HCT116 (cell line): Measurements from ENCODE around the gene TMEM11. TPM values are rescaled to one million over a fixed set of nuclear protein-coding genes. Genes with fewer than 3 reads are reported as not detected.

Source experiments
- ATAC-seq: fragments of 200-7000 bp; cut with Tn5 transposase; 2 replicates; pipeline ENCODE4 v1.9.1; 2020; ENCODE audit warnings: mild to moderate bottlenecking, moderate library complexity
- BruUV-seq: library from RNA; stranded (reverse); fragments of 400-500 nt; replicated peaks from 2 replicates; lab custom pipeline; 2021; lab: Mats Ljungman, UMichigan
- CTCF ChIA-PET: fragments of 300-600 bp; sonication (Branson Sonifier 250); formaldehyde crosslinking; loops from one replicate; lab custom pipeline; 2021; ENCODE audit warnings: antibody characterized with exemption; lab: Charles Lee
- POLR2A ChIA-PET: fragments of 300-600, 350-600 bp; sonication (Branson Sonifier 250); formaldehyde crosslinking; loops from one replicate; lab custom pipeline; 2021; ENCODE audit warnings: antibody characterized with exemption; lab: Charles Lee
- RAD21 ChIA-PET, 2 experiments: fragments of 300-600 bp; sonication (Branson Sonifier 250); formaldehyde crosslinking; loops; one replicate each; lab custom pipeline; 2023; ENCODE audit warnings: low total read pairs in 2 of 2; ENCODE audit not compliant: uncharacterized antibody in 2 of 2, unreplicated experiment in 2 of 2, low non-redundant PET in 1 of 2; lab: Charles Lee
- DNase-seq: peaks from one replicate; pipeline ENCODE4 v3.0.0-alpha.2; 2010; ENCODE audit warnings: low read depth, low spot score
- H2AFZ ChIP-seq: fragments of 200-600 bp; shearing (Covaris generic), sonication (generic); 2 replicates; pipeline ENCODE4 v1.6.1; 2017; ENCODE audit warnings: low read depth, mixed run types, mixed read lengths, antibody characterized with exemption, low read length; ENCODE audit not compliant: poor library complexity, severe bottlenecking
- H3K27ac ChIP-seq: 2 replicates; pipeline ENCODE4 v1.5.1; 2012; ENCODE audit warnings: low read depth, low read length
- H3K27me3 ChIP-seq: fragments of 200-600 bp; sonication (generic); 2 replicates; pipeline ENCODE4 v1.6.1; 2016; ENCODE audit warnings: mixed run types, low read length, mixed read lengths; ENCODE audit not compliant: insufficient read depth
- H3K36me3 ChIP-seq, 2 experiments: fragments of 200-500 bp in 1 of 2; fragments of 200-600 bp in 1 of 2; sonication (Bioruptor generic) in 1 of 2; sonication (generic) in 1 of 2; 2 replicates each; pipeline versions ENCODE4 v1.5.1 to v1.6.1; 2014 to 2016; ENCODE audit warnings: low read length in 2 of 2, inconsistent platforms in 1 of 2, mixed read lengths in 1 of 2, mixed run types in 1 of 2; ENCODE audit not compliant: insufficient read depth in 2 of 2, control insufficient read depth in 1 of 2
- H3K4me1 ChIP-seq, 2 experiments: fragments of 200-600 bp in 1 of 2; sonication (generic) in 1 of 2; 2 replicates each; pipeline versions ENCODE4 v1.5.1 to v1.6.1; 2012 to 2017; ENCODE audit warnings: low read length in 2 of 2, inconsistent platforms in 1 of 2, mild to moderate bottlenecking in 1 of 2, mixed read lengths in 1 of 2, mixed run types in 1 of 2, moderate library complexity in 1 of 2; ENCODE audit not compliant: insufficient read depth in 2 of 2, control insufficient read depth in 1 of 2
- H3K4me2 ChIP-seq: fragments of 200-600 bp; sonication (generic); 2 replicates; pipeline ENCODE4 v1.6.1; 2017; ENCODE audit warnings: mixed run types, low read length, mixed read lengths
- H3K4me3 ChIP-seq, 2 experiments: fragments of 200-600 bp in 1 of 2; sonication (generic) in 1 of 2; replicated peaks in 1 of 2; 2 replicates each; pipeline ENCODE4 v1.5.1; 2011 to 2016; ENCODE audit warnings: low read length in 2 of 2, control low read depth in 1 of 2, low read depth in 1 of 2, mild to moderate bottlenecking in 1 of 2, mixed read lengths in 1 of 2, mixed run types in 1 of 2
- H3K79me2 ChIP-seq: fragments of 200-600 bp; sonication (generic); 2 replicates; pipeline ENCODE4 v1.6.1; 2017; ENCODE audit warnings: mild to moderate bottlenecking, mixed run types, low read length, moderate library complexity, mixed read lengths; ENCODE audit not compliant: insufficient read depth
- H3K9ac ChIP-seq: fragments of 200-600 bp; sonication (generic); 2 replicates; pipeline ENCODE4 v1.6.1; 2016; ENCODE audit warnings: low read length, mixed read lengths
- H3K9me2 ChIP-seq: fragments of 200-600 bp; sonication (generic), shearing (Covaris generic); 2 replicates; pipeline ENCODE4 v1.6.1; 2017; ENCODE audit warnings: mixed run types, mild to moderate bottlenecking, moderate library complexity; ENCODE audit not compliant: insufficient read depth
- H3K9me3 ChIP-seq, 2 experiments: fragments of 200-500 bp in 1 of 2; fragments of 200-600 bp in 1 of 2; sonication (Bioruptor generic) in 1 of 2; sonication (generic) in 1 of 2; 2 replicates each; pipeline ENCODE4 v1.6.1; 2014 to 2017; ENCODE audit warnings: low read length in 2 of 2, mixed read lengths in 2 of 2, inconsistent platforms in 1 of 2, low read depth in 1 of 2, mild to moderate bottlenecking in 1 of 2, mixed run types in 1 of 2, moderate library complexity in 1 of 2; ENCODE audit not compliant: control insufficient read depth in 1 of 2, insufficient read depth in 1 of 2
- H4K20me1 ChIP-seq: fragments of 200-600 bp; sonication (generic), shearing (Covaris generic); 2 replicates; pipeline ENCODE4 v1.6.1; 2017; ENCODE audit warnings: mixed run types, mild to moderate bottlenecking, moderate library complexity; ENCODE audit not compliant: insufficient read depth
- CBX3 ChIP-seq: IDR thresholded peaks from 2 replicates; pipeline ENCODE4 v1.6.1; 2012; ENCODE audit warnings: low read depth
- EGR1 ChIP-seq: IDR thresholded peaks from 2 replicates; pipeline ENCODE4 v1.6.1; 2012; ENCODE audit warnings: low read depth
- ELF1 ChIP-seq: IDR thresholded peaks from 2 replicates; pipeline ENCODE4 v1.6.1; 2012; ENCODE audit warnings: low read depth, borderline replicate concordance
- EZH2 ChIP-seq: fragments of 200-600 bp; sonication (generic); IDR thresholded peaks from 2 replicates; pipeline ENCODE4 v1.6.1; 2017; ENCODE audit warnings: antibody characterized with exemption, mixed run types
- EZH2phosphoT487 ChIP-seq: fragments of 200-600 bp; IDR thresholded peaks from 2 replicates; pipeline ENCODE4 v1.6.1; 2018; ENCODE audit warnings: antibody characterized with exemption, borderline replicate concordance
- FOSL1 ChIP-seq: IDR thresholded peaks from 2 replicates; pipeline ENCODE4 v1.6.1; 2012; ENCODE audit warnings: low read depth
- JUND ChIP-seq: IDR thresholded peaks from 2 replicates; pipeline ENCODE4 v1.6.1; 2012
- POLR2A ChIP-seq: IDR thresholded peaks from 2 replicates; pipeline ENCODE4 v1.7.0; 2011; ENCODE audit warnings: borderline replicate concordance; ENCODE audit not compliant: insufficient read depth, insufficient read length; ENCODE audit errors: extremely low read depth
- POLR2AphosphoS5 ChIP-seq: IDR thresholded peaks from 2 replicates; pipeline ENCODE4 v1.6.1; 2011; ENCODE audit warnings: mild to moderate bottlenecking, low read depth, low read length, moderate library complexity
- RAD21 ChIP-seq: IDR thresholded peaks from 2 replicates; pipeline ENCODE4 v1.6.1; 2012; ENCODE audit warnings: low read depth, mild to moderate bottlenecking
- REST ChIP-seq: IDR thresholded peaks from 2 replicates; pipeline ENCODE4 v1.6.1; 2012; ENCODE audit warnings: low read depth
- SIN3A ChIP-seq: IDR thresholded peaks from 2 replicates; pipeline ENCODE4 v1.6.1; 2012; ENCODE audit warnings: low read depth
- SP1 ChIP-seq: IDR thresholded peaks from 2 replicates; pipeline ENCODE4 v1.6.1; 2012; ENCODE audit warnings: low read depth
- SRF ChIP-seq: IDR thresholded peaks from 2 replicates; pipeline ENCODE4 v1.6.1; 2012; ENCODE audit warnings: low read depth
- YY1 ChIP-seq: IDR thresholded peaks from 2 replicates; pipeline ENCODE4 v1.6.1; 2011; ENCODE audit warnings: low read length, low read depth, moderate library complexity, mild to moderate bottlenecking; ENCODE audit not compliant: insufficient replicate concordance; ENCODE audit errors: extremely low read depth
- ZFX ChIP-seq: fragments of 450-650 bp; IDR thresholded peaks from 2 replicates; pipeline ENCODE4 v1.6.1; 2017
- ZNF274 ChIP-seq: fragments of 200-500 bp; sonication (Bioruptor generic); IDR thresholded peaks from 2 replicates; pipeline ENCODE4 v1.6.1; 2014; ENCODE audit warnings: mild to moderate bottlenecking, low read depth, low read length, inconsistent platforms
- intact Hi-C: fragments of 100-400 bp; cut with micrococcal nuclease; formaldehyde crosslinking; loops from 2 replicates; pipeline ENCODE4 v1.10.0; 2022
- total RNA-seq: library from RNA; stranded (reverse); gene quantifications from one replicate; pipeline ENCODE4 v1.2.1, GENCODE V29; 2021; ENCODE audit not compliant: unreplicated experiment
- TF ChIP-seq, protein P1 (sequence below), 3 experiments: fragments of 200-600 bp in 1 of 3; sonication (generic) in 1 of 3; IDR thresholded peaks in 2 of 3; conservative IDR thresholded peaks in 1 of 3; 2 replicates each; pipeline ENCODE4 v1.5.1; 2012 to 2017; ENCODE audit warnings: low read depth in 2 of 3, low read length in 2 of 3, antibody characterized with exemption in 1 of 3, borderline replicate concordance in 1 of 3, control low read depth in 1 of 3, mild to moderate bottlenecking in 1 of 3, mixed read lengths in 1 of 3, mixed run types in 1 of 3, moderate library complexity in 1 of 3; ENCODE audit not compliant: insufficient read depth in 1 of 3
- TF ChIP-seq, protein P2 (sequence below): IDR thresholded peaks from 2 replicates; pipeline ENCODE4 v1.6.1; 2012
- TF ChIP-seq, protein P3 (sequence below): IDR thresholded peaks from 2 replicates; pipeline ENCODE4 v1.6.1; 2012

TMEM11 gene
- total RNA-seq, 1 experiment from 2014 or later: 31.0 TPM

DNA sequence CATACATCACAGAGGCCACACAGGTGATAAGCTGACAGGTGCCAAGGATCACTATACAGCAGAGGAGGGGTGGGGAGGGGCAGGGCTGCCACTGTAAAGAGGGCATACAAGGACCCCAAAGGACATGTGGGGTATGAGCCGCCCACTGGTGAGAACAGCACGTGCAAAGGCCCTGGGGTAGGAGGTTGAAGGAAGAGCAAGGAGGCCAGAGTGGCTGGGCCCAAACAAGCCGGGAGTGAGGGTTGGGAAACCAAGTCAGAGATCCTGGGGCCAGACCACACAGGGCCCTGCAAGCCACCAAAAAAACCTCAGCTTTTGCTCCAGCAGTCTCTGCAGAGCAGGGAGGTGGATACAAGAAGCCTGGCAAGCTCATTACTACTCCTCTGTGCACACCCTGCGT lies 32.7 kb upstream of the TMEM11 start:
- Histone ChIP-seq H3K4me2 (no peak overlapping the region), H2AFZ (no peak overlapping the region), H3K27ac (no peak overlapping the region), H3K9me3 (no peaks in the 10 kb centered on the region), H3K4me3 (no peak overlapping the region), H3K4me1 (peaks cover 5 to 14% of the 10 kb centered on the region in 2 experiments; a peak in 3 of 4 replicates), H3K79me2 (no peaks in the 10 kb centered on the region), H3K27me3 (no peaks in the 10 kb centered on the region), H3K36me3 (no peaks in the 10 kb centered on the region), H4K20me1 (no peaks in the 10 kb centered on the region), H3K9me2 (no peaks in the 10 kb centered on the region), H3K9ac (no peak overlapping the region)
- intact Hi-C loops: no loop called here
- BruUV-seq: no TSS peak
- RAD21 ChIA-PET: no interaction called here
- POLR2A ChIA-PET: no interaction called here
- TF ChIP-seq REST (no peak), SP1 (no peak), POLR2AphosphoS5 (no peak), JUND (no peak), ZFX (no peak), CBX3 (no peak), RAD21 (no peak), SIN3A (no peak), POLR2A (no peak), ZNF274 (no peak), EGR1 (no peak), ELF1 (no peak), SRF (no peak), YY1 (no peak), EZH2 (no peak), FOSL1 (no peak), EZH2phosphoT487 (no peak)
- TF ChIP-seq, protein P1, sequence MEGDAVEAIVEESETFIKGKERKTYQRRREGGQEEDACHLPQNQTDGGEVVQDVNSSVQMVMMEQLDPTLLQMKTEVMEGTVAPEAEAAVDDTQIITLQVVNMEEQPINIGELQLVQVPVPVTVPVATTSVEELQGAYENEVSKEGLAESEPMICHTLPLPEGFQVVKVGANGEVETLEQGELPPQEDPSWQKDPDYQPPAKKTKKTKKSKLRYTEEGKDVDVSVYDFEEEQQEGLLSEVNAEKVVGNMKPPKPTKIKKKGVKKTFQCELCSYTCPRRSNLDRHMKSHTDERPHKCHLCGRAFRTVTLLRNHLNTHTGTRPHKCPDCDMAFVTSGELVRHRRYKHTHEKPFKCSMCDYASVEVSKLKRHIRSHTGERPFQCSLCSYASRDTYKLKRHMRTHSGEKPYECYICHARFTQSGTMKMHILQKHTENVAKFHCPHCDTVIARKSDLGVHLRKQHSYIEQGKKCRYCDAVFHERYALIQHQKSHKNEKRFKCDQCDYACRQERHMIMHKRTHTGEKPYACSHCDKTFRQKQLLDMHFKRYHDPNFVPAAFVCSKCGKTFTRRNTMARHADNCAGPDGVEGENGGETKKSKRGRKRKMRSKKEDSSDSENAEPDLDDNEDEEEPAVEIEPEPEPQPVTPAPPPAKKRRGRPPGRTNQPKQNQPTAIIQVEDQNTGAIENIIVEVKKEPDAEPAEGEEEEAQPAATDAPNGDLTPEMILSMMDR (IDR thresholded peaks at IDR 0.05 in 2 of 3, conservative IDR thresholded peaks at IDR 0.05 in 1 of 3; ENCODE audit: borderline replicate concordance in 1 of 3, insufficient read depth in 1 of 3, low read depth in 2 of 3, low read length in 2 of 3): no peak
- TF ChIP-seq, protein P2, sequence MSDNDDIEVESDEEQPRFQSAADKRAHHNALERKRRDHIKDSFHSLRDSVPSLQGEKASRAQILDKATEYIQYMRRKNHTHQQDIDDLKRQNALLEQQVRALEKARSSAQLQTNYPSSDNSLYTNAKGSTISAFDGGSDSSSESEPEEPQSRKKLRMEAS: no peak
- TF ChIP-seq, protein P3, sequence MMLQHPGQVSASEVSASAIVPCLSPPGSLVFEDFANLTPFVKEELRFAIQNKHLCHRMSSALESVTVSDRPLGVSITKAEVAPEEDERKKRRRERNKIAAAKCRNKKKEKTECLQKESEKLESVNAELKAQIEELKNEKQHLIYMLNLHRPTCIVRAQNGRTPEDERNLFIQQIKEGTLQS: no peak
- ATAC-seq (no peak), DNase-seq (no peak)
- CTCF ChIA-PET: no interaction called here
